Duodenal mucosa (tissue), 2 donors: ENCODE data around the gene CREB3L1.
A peak's percentile ranks its signal among the peaks of the same experiment; 100 is the strongest.

Experiments used
- H3K27ac ChIP-seq: one replicate; pipeline ENCODE4 v1.7.0; 2013; ENCODE audit warnings: low read depth, low read length
- H3K27me3 ChIP-seq, 2 donors: one replicate each; pipeline ENCODE4 v1.7.0; 2013; ENCODE audit warnings: low read length in 2 of 2, control low read depth in 1 of 2; ENCODE audit not compliant: insufficient read depth in 2 of 2, control insufficient read depth in 1 of 2
- H3K36me3 ChIP-seq, 2 donors: one replicate each; pipeline ENCODE4 v1.7.0; 2013; ENCODE audit warnings: low read length in 2 of 2, control low read depth in 1 of 2; ENCODE audit not compliant: insufficient read depth in 2 of 2, control insufficient read depth in 1 of 2
- H3K4me1 ChIP-seq, 2 donors: one replicate each; pipeline ENCODE4 v1.7.0; 2013; ENCODE audit warnings: low read length in 2 of 2, control low read depth in 1 of 2; ENCODE audit not compliant: insufficient read depth in 2 of 2, control insufficient read depth in 1 of 2
- H3K4me3 ChIP-seq, 2 donors: one replicate each; pipeline ENCODE4 v1.7.0; 2013; ENCODE audit warnings: low read length in 2 of 2, low read depth in 1 of 2
- H3K9ac ChIP-seq, 2 donors: one replicate each; pipeline ENCODE4 v1.7.0; 2013; ENCODE audit warnings: low read length in 2 of 2, low read depth in 1 of 2
- H3K9me3 ChIP-seq, 2 donors: one replicate each; pipeline ENCODE4 v1.7.0; 2013; ENCODE audit warnings: low read length in 2 of 2, control low read depth in 1 of 2; ENCODE audit not compliant: control insufficient read depth in 1 of 2

Gene CREB3L1

GRCh38 chr11:46351148-46351547 lies 73.7 kb downstream of the CREB3L1 start:
- no peak overlapping the region for H3K27ac ChIP-seq
- peak overlapping the region in 1 of 2 donors; percentile 59 for H3K9ac ChIP-seq
- peaks cover 57 to 60% of the 10 kb centered on the region in 2 donors for H3K4me1 ChIP-seq

GRCh38 chr11:46351606-46352005 lies 74.1 kb downstream of the CREB3L1 start:
- H3K9me3 ChIP-seq, result no peaks in the 10 kb centered on the region
- no peaks in the 10 kb centered on the region for H3K27me3 ChIP-seq
- H3K4me1 ChIP-seq, result peaks cover 57 to 60% of the 10 kb centered on the region in 2 donors
- H3K36me3 ChIP-seq, result peaks cover 0 to 6% of the 10 kb centered on the region in 2 donors
- no peak overlapping the region for H3K27ac ChIP-seq
- peak overlapping the region; percentile 35 to 59 for H3K9ac ChIP-seq
- H3K4me3 ChIP-seq, result peak overlapping the region; percentile 32 to 51

More at GRCh38 chr11:46351148-46351547, 73.7 kb downstream of the CREB3L1 start:
- Histone ChIP-seq H3K27me3 (no peaks in the 10 kb centered on the region), H3K36me3 (peaks cover 0 to 1% of the 10 kb centered on the region in 2 donors), H3K9me3 (no peaks in the 10 kb centered on the region), H3K4me3 (peak overlapping the region in 1 of 2 donors; percentile 19)

DNA sequence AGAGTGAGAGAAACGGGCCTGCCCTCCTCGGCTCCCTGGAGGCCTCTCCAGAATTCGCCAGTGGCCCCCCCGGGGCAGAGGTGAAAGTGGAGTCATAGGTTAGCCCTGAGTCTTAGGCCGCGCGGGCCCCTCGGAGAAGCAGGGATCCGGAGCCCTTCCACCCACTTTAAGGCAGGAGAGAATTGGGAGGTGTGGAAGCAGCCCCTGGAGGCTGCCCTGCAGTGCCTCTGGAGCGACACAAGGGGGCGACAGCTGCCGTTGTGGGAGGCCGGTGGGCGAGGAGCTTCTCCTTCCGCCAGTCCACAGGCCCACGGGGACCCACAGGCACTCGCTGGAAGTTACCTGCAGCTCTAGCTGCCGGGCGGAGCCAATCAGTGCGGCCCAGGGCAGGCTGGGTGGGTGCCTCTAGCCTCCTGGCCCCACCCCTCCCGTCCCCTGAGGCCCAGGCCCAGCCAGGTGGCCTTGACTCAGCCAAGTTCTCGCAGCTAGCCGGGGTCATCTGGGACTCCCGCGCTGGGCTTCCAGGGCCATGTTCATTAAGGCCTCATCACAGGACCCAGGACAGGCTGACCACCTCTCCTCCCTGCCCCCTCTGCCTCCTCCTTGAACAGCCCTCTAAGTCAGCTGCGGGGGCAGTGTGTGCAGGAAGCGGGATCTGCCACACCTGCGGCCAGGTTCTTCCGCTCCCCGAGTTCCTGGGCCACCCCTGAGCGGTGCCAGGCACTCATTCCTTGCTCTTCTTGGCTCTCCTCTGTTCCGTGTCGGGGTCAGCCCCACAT lies 74.8 kb downstream of the CREB3L1 start:
- Histone ChIP-seq H3K9ac (peak overlapping the region; percentile 38 to 59), H3K36me3 (peaks cover 0 to 6% of the 10 kb centered on the region in 2 donors), H3K4me3 (peak overlapping the region; percentile 32 to 51), H3K27ac (peak overlapping the region; percentile 26), H3K9me3 (no peaks in the 10 kb centered on the region), H3K4me1 (peaks cover 59 to 62% of the 10 kb centered on the region in 2 donors), H3K27me3 (no peaks in the 10 kb centered on the region)

DNA sequence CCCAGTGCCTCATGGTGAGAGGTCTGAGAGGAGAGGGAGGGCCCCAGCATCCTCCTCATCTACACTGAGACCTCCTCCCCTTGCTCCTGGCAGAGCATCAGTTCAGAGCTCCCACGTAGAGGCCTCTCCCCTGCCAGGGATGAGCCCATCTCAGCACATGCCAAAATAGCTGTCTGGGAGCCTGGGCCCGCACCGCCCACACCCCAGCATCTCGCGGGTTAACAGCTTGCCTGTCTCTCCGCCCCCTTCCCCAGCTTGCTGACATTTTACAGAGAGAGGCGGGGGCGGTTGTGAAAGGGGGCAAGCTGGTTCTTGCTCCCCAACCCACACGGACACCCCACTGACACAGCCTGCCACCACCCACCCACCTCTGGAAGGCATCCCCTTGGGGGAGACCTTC lies 76.2 kb downstream of the CREB3L1 start:
- no peak overlapping the region for H3K4me3 ChIP-seq
- H3K27ac ChIP-seq, result no peak overlapping the region
- H3K4me1 ChIP-seq, result peaks cover 63 to 66% of the 10 kb centered on the region in 2 donors
- peaks cover 0 to 6% of the 10 kb centered on the region in 2 donors for H3K36me3 ChIP-seq
- H3K9me3 ChIP-seq, result no peaks in the 10 kb centered on the region
- no peaks in the 10 kb centered on the region for H3K27me3 ChIP-seq
- no peak overlapping the region for H3K9ac ChIP-seq

DNA sequence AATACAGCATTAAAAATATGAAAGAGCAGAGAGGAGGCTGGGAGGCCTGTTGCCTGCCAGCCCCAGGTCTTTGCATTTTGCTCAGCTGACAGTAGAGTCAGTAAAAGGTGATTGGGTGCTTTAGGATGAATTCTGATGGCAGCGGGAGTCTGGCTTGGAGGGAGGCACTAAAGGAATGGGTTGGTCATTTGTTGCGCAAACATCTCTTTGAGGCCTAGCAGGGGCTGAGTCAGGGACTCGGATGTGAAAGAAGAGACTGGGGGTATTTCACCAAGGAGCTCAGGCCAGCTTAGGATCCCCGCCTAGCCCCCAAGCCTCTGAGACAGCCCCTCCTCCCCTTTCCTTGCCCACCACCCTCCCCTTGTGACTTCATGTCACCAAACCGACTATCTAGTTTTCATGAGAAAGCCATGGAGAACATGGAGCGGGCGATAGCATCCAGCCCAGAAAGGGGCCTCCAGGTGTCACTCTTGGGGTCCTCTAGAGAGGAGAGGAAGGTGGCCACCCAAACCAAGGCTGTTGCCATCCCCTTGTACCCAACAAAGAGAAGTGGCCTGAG lies 79.5 kb downstream of the CREB3L1 start:
- no peaks in the 10 kb centered on the region for H3K9me3 ChIP-seq
- H3K36me3 ChIP-seq, result peaks cover 0 to 6% of the 10 kb centered on the region in 2 donors
- H3K27ac ChIP-seq, result peak overlapping the region; percentile 17
- peaks cover 45 to 48% of the 10 kb centered on the region in 2 donors for H3K4me1 ChIP-seq
- H3K4me3 ChIP-seq, result peak overlapping the region in 1 of 2 donors; percentile 39
- H3K9ac ChIP-seq, result peak overlapping the region in 1 of 2 donors; percentile 7
- no peaks in the 10 kb centered on the region for H3K27me3 ChIP-seq

DNA sequence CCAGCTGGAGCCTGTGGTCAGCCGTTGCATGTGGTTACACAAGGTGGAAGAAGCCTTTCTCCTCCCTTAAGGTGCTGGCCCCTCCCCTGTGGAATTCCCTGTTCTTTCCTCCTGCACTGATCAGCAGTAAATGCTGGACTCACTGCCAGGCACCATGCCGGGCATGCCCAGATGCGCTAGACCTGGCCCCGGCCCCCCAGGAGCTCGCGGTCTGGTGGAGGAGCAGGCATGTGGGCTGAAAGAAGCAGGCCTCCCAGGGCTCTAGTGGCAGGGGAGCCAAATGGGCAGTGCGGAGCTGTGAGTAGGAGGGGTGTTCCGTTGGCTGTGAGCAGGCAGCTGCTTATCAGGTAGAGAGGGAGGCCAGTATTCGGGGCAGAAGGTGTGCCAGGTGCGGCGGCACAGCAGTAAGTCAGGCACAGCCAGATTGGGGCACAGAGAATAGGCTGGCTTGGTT lies 80.0 kb downstream of the CREB3L1 start:
- Histone ChIP-seq H3K4me1 (peaks cover 45 to 49% of the 10 kb centered on the region in 2 donors), H3K36me3 (peaks cover 0 to 11% of the 10 kb centered on the region in 2 donors), H3K4me3 (peak overlapping the region in 1 of 2 donors; percentile 39), H3K9me3 (no peaks in the 10 kb centered on the region), H3K27me3 (no peaks in the 10 kb centered on the region), H3K9ac (peak overlapping the region in 1 of 2 donors; percentile 7), H3K27ac (peak overlapping the region; percentile 17)

- Histone ChIP-seq H3K27ac (no peak overlapping the region), H3K9me3 (no peaks in the 10 kb centered on the region), H3K36me3 (peaks cover 0 to 28% of the 10 kb centered on the region in 2 donors), H3K4me1 (peaks cover 54 to 58% of the 10 kb centered on the region in 2 donors), H3K27me3 (no peaks in the 10 kb centered on the region), H3K4me3 (no peak overlapping the region), H3K9ac (no peak overlapping the region)
Observed at GRCh38 chr11:46359953-46360352, 82.5 kb downstream of the CREB3L1 start.

- Histone ChIP-seq H3K9me3 (no peaks in the 10 kb centered on the region), H3K4me1 (peaks cover 54 to 58% of the 10 kb centered on the region in 2 donors), H3K27me3 (no peaks in the 10 kb centered on the region), H3K9ac (peak overlapping the region in 1 of 2 donors; percentile 50), H3K36me3 (peaks cover 0 to 28% of the 10 kb centered on the region in 2 donors), H3K27ac (peak overlapping the region; percentile 27), H3K4me3 (peak overlapping the region; percentile 46 to 51)
Observed at GRCh38 chr11:46360878-46361277, 83.4 kb downstream of the CREB3L1 start.

DNA sequence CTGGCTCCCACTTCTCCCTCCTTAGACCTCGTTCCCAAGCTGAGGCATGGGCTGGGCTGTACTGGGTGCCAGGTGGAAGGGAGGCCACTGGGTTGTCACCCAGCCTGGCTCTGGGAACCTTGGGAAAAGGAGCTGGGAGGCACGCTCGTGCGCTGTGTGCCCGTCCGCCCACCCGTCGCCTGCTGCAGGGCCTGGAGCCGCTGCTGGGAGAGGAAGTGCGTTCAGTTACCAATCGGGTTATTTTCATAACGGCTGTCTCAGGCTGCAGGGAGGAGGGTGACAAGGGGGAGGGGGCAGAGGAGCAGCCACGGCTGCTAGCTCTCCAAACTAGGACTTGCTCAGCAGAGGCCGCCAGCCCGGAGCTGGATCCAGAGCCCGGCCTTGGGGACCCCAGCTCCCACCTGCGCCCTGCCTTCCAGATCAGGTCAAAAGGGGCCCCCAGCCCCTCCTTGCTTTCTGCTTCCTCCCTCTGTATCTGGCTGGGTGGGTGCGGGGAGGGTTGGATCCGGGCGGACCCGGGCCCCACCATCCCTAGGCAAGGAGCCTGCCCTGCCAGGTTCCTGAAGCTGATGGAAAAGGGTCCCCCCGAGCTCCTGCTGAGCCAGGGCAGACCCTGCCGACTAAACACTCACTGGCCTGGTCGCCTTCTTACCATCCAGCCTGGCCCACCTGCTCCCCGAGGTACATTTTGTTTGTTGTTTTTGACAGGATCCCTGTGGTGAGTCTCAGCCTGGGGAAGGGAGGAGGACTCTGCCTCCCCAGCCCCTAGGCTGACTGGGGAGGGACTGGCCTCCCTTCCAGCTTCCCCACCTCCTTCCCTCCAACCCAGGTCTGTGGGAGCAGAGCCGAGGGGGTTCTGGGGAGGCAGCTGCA lies 84.1 kb downstream of the CREB3L1 start:
- H3K4me1 ChIP-seq, result peaks cover 49 to 54% of the 10 kb centered on the region in 2 donors
- H3K4me3 ChIP-seq, result peak overlapping the region; percentile 46 to 51
- H3K9me3 ChIP-seq, result no peaks in the 10 kb centered on the region
- peaks cover 0 to 23% of the 10 kb centered on the region in 2 donors for H3K36me3 ChIP-seq
- H3K9ac ChIP-seq, result peak overlapping the region; percentile 32 to 50
- peak overlapping the region; percentile 27 for H3K27ac ChIP-seq
- H3K27me3 ChIP-seq, result no peaks in the 10 kb centered on the region
